GM21528 (cell line): Measurements from ENCODE around the gene CCDC169.
"Not testable (repeated sequence)": the region's sequence is repeated elsewhere in the genome, so short reads cannot be mapped to it uniquely, and the experiment has no call there.

Experiments
- ATAC-seq: cut with Tn5 transposase; IDR thresholded peaks from one replicate; pipeline ENCODE4 v1.9.1; 2021; ENCODE audit warnings: mild to moderate bottlenecking, moderate library complexity; ENCODE audit not compliant: unreplicated experiment, low FRiP score

The CCDC169 gene

GRCh38 chr13:36297366-36298338 is at the start of gene CCDC169:
TSS of gene CCDC169 (minus strand) at chr13:36297814. CDS start at chr13:36297719, 95 bp downstream.
- peak; percentile 63 for ATAC-seq

DNA sequence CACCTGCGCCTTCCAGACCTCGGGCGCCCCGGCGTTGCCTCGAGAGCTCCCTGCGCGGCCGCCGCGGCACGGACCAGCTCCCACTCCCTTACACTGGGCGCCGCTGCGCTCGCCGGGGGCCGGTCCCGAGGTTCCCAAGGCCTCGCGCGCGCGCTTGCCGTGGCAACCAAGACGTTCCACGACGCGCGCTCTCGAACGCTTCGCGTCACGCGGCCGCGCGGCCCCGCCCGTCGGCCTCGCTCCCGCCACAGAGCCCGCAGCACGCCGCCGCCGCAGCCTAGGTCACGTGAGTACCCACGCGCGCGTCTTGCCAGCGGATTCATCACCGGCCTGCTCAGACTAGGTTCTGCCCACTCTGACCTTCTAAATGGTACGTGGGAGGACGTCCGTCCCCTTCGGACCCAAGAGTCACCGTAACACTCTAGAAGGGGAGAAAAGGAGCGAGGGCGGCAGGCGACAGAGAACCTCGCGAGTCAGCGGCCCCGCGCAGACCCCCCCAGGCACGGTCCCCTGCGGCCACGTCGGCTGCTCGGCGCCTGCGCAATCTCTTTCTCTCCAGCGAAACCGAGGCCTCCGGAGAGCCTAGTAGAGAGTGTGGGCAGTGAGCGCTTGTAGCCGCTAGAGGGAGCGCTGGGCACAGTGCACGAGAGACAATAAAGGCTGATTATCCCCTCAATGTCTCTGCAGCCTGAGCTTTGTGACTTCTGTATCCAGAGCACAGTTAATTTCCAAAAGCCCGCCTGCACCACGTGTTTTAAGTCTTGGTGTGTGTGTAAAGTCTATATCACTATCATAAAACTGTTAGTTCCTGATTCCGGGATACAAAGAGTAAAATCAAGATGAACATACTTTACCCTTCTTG is 48.8 kb upstream of the CCDC169 start, which contains the start of gene SPART:
TSS of gene SPART (minus strand) at position 173 of the 862 bp plus-strand sequence. CDS start 10,564 bp downstream, outside the sequence.
- ATAC-seq = peak; percentile 96

- ATAC-seq = no peak
These were observed 48.0 kb upstream of the CCDC169 start for GRCh38 chr13:36345438-36346221.

- no peak for ATAC-seq
These were observed 47.3 kb upstream of the CCDC169 start for GRCh38 chr13:36344886-36345437.

DNA sequence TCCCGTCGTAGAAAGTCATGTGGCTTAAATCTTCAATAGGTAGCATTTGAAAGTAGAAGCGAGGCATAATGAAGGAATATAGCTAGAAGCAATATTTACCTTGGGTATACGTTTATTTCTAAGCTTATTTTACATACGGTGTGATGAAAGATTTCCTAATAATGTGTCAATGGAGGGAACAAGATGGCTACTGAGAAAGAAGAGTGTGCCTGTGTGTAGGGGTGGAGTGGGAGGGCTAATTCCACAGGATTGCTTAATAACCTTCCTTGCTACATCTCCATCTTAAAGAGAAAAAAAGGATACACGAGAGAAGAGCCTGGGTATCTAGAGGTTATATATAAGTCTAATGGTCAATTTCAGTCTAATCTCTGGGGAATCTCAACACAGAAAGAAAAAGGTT is 46.6 kb upstream of the CCDC169 start:
- no peak for ATAC-seq

- ATAC-seq = no peak
These were observed 46.2 kb upstream of the CCDC169 start for GRCh38 chr13:36343766-36344165.

- ATAC-seq = no peak
These were observed 45.1 kb upstream of the CCDC169 start for GRCh38 chr13:36342715-36343114.

DNA sequence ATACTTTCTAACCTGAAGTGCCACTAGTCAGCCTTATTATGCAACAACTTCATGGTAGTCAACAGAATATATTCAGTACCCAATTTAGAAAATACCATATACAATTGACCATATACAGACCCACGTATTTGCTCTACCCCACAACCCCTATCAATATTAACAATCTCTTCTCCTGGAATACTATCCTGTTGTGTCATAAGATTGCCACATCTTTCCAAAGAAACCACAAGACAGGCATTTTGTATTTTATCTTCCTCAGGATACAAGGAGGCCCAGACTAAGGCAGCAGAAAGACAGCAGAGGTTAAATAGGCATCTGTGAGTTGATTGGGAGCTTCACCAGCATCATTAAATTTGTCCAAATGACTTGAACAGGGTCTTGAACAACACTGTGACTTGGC is 44.1 kb upstream of the CCDC169 start:
- no peak for ATAC-seq

DNA sequence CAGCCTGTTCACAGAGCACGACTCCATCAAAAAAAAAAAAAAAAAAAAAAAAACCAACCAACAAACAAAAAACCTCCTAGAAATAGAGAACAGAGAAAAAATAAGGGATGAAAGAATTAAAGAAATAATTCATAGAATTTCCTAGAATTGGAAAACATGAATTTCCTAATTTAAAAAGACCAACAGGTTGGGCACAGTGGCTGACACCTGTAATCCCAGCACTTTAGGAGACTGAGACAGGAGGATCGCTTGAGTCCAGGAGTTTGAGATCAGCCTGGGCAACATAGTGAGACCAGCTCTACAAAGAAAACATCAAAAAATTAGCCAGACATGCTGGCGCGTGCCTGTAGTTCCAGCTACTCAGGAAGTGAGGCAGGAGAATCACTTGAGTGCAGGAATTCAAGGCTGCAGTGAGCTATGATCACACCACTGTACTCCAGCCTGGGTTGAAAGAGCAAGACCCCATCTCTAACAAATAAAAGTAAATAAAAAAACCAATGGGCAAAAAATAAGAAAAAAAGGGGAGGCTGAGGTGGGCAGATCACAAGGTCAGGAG is 42.1 kb upstream of the CCDC169 start:
- no peak for ATAC-seq

DNA sequence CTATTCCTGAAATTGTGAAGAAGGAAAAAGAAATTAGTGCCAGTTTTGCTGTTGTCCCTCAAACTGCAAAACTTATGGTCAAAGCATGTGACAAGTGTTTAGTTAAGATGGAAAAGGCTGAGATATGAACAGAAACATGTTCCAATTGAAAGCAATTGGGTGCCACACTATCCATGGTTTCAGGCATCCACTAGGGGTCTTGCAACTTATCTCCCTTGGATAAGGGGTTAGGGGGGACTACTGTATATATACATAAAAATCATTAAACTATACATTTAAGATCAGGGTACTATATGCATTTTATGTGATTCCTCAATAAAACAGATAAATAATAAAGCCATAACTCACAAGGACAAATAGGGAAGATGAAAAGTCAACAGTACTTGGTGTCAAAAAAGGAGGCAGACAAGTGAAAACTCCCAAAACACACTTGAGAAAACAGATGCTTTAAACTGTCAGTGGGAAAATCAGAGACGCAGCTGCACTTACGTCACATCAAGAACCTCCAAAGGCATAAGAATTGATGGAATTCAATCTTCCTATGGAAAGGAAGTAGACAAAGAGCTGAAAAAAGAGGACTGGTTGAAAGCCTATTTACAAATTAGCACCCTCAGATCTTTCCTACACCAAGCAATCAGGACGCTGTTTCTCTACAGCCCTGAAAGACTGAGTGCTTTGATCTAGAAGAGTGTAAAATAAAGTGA is 40.5 kb upstream of the CCDC169 start:
- no peak for ATAC-seq

GRCh38 chr13:36332986-36333385 is 35.4 kb upstream of the CCDC169 start:
- ATAC-seq = no peak

DNA sequence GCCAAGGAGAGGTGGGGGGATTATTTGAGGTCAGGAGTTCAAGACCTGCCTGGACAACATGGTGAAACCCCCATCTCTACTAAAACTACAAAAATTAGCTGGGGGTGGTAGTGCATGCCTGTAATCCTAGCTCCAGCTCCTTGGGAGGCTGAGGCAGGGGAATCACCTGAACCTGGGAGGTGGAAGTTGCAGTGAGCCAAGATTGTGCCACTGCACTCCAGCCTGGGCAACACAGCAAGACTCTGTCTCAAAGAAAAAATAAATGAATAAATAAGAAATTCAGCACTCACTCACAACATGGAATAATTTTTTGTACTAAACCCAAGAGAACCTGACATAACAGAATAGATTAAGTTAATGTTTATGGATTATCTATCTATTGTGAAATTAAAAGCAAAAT is 34.6 kb upstream of the CCDC169 start:
- not testable (repeated sequence) for ATAC-seq

GRCh38 chr13:36331280-36331679 is 33.7 kb upstream of the CCDC169 start:
- no peak for ATAC-seq

- no peak for ATAC-seq
These were observed 31.7 kb upstream of the CCDC169 start for GRCh38 chr13:36329361-36329760.

- no peak for ATAC-seq
These were observed 31.2 kb upstream of the CCDC169 start for GRCh38 chr13:36328821-36329220.

DNA sequence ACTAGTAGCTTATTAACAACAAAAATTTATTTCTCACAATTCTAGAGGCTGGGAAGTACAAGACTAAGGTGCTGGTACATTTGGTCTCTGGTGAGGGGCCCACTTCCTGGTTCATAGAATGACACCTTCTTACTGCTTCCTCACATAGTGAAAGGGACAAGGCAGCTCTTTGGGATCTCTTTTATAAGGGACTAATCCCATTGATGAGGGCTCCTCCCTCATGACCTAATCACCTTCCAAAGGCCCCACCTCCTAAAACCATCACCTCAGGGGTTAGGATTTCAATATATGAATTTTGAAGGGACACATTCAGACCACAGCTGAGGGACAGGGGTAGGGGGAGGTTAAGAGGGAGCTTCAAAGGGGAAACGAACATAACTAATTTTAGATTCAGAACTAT is 28.3 kb upstream of the CCDC169 start:
- no peak for ATAC-seq

DNA sequence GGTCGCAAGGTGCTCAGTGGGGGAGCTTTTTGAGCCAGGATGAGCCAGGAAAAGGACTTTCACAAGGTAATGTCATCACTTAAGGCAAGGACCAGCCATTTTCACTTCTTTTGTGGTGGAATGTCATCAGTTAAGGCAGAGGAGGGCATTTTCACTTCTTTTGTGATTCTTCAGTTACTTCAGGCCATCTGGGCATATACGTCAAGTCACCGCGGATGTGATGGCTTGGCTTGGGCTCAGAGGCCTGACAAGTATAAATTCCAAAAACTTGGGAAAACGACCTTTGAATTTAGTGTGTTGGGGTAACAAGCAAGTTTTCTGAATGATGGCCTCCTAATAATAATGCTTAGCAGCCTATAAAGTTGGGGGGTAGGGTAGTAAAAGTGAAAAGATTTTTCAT is 27.3 kb upstream of the CCDC169 start:
- ATAC-seq = not testable (repeated sequence)

- ATAC-seq = no peak
These were observed 26.4 kb upstream of the CCDC169 start for GRCh38 chr13:36323951-36324566.

- no peak for ATAC-seq
These were observed 25.8 kb upstream of the CCDC169 start for GRCh38 chr13:36323408-36323807.
